ENCODE results near the gene AVP.
"Not testable (repeated sequence)": the region's sequence is repeated elsewhere in the genome, so short reads cannot be mapped to it uniquely, and the experiment has no call there.

The AVP gene

DNA sequence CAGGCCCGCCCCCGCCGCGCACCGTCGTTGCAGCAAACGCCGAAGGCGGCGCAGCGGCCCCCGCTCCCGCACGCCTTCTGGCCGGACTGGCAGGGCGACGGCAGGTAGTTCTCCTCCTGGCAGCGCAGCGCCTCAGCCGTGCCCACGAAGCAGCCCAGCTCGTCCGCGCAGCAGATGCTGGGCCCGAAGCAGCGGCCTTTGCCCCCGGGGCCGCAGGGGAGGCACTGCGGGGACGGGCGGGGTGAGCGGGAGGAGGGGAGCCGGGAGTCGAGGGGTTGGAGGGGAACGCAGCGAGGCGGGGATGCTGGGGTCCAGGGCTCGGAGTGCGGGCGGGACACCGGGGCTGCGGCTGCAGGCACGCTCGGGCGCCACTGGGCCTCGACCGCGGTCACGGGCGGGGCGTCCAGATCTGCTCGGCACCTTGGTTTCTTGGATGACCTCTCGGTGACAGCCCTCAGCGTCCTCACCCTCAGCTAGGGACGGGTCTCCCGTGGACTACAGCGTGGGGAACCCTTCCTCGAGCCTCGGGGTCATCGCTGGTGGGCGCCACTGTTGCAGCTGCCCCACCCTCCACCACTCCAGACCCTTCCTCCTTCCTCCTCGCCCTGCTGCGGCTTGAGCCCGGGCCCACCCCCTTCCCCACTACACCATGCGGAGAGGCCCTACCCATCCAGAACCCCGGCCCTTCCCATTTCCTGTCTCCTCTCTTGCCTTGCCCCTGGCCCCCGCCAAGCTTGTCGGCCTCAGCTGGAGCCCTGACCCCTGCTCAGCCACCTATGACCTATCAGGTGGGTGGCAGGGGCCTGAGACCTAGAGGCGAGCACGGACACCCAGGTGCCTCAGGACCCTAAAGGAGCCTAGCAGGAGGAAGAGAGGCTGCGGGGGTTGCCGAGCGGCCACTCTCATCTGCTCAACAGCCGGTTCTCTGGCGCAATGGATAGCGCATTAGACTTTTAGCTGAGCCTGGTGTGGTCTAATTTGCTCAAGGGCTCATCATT lies 1.3 kb downstream of the AVP start:
- no peak for DNase-seq

GRCh38 chr20:3082306-3082951 lies 2.1 kb downstream of the AVP start:
- DNase-seq: no peak

GRCh38 chr20:3081641-3082040 lies 2.9 kb downstream of the AVP start:
- DNase-seq: no peak

DNA sequence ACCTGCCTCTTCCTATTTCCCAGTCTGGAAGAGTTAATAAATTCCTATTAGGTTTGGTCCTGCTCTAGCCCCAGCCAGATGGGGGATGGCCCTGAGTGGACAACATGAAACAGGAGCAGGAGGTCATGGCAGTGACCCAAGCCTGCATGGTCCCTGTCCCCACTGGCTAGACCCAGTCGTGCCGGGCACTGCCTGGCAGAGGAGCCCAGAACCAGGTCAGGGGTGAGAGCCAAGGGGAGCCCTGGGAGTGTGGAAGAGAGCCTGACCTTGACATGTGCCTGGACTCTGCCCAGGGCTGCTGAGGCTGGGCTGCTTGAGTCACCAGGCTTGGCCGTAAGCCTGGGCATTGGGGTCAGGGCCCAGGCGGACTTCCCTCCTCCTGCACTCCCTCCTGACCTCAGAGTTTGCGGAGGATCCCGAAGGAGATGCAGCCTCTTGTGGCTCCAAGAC lies 3.6 kb downstream of the AVP start:
- DNase-seq: no peak

DNA sequence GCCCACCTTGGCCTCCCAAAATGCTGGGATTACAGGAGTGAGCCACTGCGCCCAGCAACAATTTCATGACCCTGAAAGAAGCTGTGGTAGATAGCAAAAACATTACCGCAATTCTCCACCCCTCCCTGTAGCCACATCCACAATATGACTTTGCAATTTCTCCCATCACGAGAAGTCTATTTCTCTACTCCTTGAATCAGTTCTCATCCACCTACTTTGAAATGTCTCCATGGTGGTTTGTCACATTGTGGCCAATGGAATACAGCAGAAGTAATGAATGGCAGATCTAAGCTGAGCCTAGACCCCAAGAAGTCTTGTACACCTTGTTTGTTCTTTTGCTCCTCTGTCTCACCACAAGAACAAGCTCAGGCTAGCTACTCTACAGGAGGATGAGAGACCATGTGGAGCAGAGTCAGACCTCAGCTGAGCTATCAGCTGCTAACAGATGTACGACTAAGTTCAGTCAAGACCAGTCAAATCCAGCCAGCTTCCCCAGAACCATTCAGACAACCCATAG lies 6.8 kb downstream of the AVP start:
- DNase-seq: no peak

DNA sequence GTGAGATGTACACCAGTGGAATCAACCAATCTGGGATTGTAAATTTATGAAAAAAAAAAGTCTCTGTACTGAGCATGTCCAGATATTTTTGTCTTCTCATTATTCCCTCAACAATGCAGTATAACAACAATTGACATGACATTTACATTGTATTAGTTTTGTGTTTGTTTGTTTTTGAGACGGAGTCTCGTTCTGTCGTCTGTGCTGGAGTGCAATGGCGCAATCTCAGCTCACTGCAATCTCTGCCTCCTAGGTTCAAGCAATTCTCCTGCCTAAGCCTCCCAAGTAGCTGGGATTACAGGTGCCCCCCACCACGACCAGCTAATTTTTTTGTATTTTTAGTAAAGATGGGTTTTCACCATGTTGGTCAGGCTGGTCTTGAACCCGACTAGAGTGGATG lies 9.2 kb downstream of the AVP start:
- not testable (repeated sequence) for DNase-seq

- DNase-seq: no peak
Measured at GRCh38 chr20:3074812-3075211, 9.7 kb downstream of the AVP start.

DNA sequence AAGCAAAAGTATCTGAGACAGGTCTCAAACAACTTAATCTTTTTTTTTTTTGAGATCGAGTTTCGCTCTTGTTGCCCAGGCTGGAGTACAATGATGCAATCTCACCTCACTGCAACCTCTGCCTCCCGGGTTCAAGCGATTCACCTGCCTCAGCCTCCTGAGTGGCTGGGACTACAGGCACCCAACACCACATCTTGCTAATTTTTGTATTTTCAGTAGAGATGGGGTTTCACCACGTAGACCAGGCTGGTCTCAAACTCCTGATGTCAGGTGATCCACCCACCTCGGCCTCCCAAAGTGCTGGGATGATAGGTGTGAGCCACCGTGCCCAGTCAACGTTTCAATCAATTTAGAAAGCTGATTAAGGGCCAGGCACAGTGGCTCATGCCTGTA lies 11.3 kb downstream of the AVP start:
- DNase-seq: not testable (repeated sequence)

DNA sequence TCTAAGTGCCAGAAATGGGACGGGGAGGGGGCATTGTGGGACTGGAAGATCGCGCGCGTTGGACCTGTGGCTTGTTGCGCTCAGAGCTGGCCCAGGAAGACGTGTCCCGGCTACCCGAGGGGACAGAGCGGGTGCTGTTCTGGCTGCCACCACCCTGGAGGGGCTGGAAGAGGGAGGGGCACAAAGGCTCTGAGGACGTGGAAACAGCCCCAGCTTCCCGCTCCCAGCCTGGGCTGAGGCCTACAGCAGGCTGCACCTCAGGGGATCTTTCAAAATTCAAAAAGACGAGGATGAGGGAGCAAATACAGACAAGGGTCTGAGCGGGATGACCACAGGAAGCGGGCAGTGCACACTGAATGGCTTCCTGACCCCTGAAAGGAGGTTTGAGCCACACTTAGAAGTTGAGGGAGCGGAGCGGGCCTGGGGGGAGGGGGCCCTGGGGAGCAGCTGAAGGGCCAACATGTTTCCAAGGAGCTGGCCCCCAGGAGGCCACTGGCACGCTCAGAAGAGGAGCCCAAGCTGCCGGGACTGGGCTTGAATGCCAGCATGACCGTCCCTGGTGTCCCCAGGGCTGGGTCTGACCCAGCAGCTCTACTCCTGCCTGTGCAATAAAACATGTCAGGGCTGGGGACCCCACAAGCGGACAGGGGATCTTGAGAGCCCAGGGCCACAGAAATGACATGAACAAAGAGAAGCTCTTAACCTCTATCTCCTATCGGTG lies 11.8 kb downstream of the AVP start:
- no peak for DNase-seq

DNA sequence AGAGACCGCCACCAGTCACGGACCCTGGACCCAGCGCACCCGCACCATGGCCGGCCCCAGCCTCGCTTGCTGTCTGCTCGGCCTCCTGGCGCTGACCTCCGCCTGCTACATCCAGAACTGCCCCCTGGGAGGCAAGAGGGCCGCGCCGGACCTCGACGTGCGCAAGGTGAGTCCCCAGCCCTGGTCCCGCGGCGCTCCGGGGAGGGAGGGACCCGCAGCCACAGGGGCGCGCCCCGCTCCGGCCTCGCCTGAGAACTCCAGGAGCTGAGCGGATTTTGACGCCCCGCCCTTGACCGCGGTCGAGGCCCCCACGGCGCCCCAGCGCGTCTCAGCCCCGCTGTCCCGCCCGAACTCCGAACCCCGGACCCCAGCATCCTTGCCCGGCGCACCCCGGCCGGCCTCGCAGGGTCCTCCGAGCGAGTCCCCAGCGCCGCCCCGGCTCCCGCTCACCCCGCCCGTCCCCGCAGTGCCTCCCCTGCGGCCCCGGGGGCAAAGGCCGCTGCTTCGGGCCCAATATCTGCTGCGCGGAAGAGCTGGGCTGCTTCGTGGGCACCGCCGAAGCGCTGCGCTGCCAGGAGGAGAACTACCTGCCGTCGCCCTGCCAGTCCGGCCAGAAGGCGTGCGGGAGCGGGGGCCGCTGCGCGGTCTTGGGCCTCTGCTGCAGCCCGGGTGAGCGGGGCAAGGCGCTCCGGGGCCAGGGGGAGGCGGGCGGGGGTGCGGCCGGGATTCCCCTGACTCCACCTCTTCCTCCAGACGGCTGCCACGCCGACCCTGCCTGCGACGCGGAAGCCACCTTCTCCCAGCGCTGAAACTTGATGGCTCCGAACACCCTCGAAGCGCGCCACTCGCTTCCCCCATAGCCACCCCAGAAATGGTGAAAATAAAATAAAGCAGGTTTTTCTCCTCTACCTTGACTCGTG lies 12.7 kb downstream of the AVP start, which contains the start of gene OXT:
Gene OXT (plus strand): TSS at position 11 of the 920 bp plus-strand sequence. CDS start 36 bp downstream, at position 47.
- DNase-seq: no peak

- no peak for DNase-seq
Measured at GRCh38 chr20:3071266-3071609, 13.3 kb downstream of the AVP start.

- DNase-seq: no peak
Measured at GRCh38 chr20:3070725-3071124, 13.8 kb downstream of the AVP start.

DNA sequence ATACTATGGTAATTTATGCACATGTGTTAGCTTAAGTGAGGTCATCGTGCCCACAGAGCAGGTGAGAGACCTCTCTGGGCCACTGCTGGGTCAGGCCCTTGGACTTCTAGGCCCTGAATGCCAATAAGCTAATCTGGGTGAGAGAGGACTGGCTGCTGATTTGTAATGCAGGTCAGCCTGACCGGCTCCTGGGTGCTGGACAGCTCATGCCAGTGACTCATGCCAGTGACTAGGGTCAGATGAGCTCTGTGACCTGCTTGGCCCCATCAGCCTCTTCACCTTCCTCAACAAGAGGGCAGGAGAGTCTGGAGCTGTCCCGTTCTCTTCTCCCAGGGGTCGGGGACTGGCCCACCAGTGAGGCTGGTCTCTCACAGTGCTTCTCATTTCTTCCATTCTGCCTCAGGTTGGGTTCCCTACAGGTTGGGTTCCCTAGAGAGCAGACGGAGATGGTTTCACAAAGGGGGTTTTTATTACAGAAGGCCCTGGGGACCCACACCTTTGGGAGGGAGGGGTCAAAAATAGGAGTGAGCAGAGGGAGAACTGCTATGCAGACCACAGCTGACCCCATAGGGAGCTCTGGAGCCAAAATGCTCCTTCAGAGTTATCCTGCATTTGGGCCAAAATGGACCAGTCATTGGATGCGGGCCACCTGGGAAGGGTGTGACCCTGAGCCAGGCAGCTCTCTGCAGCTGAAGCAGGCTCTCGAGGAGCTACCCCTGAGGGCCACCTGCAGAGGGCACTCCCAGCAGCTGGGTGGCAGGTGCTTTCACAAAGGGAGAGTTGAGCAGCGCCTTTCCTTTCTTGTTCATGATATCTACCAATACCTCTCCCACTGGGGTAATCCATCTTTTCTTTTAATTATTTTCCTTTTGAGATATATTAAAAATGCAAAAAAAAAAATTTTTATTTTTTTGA lies 15.3 kb downstream of the AVP start:
- DNase-seq: no peak

DNA sequence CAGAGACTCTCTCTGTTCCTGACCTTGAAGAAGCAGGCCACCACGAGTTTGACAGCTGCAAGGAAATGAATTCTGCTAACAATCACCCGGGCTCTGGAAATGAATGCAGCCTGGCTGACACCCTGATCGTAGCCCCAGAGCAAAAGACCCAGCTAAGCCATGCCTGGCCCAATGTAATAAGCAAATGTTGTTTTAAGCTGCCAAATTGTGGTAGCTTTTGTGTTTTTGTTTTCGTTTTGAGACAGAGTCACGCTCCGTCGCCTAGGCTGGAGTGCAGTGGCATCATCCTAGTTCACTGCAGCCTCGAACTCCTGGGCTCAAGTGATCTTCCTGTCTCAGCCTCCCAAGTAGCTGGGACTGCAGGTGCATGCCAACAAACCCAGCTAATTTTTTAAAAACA lies 16.4 kb downstream of the AVP start:
- no peak for DNase-seq

GRCh38 chr20:3067139-3068014 lies 17.1 kb downstream of the AVP start:
- DNase-seq: no peak

- not testable (repeated sequence) for DNase-seq
Measured at GRCh38 chr20:3064119-3064518, 20.4 kb downstream of the AVP start.

DNA sequence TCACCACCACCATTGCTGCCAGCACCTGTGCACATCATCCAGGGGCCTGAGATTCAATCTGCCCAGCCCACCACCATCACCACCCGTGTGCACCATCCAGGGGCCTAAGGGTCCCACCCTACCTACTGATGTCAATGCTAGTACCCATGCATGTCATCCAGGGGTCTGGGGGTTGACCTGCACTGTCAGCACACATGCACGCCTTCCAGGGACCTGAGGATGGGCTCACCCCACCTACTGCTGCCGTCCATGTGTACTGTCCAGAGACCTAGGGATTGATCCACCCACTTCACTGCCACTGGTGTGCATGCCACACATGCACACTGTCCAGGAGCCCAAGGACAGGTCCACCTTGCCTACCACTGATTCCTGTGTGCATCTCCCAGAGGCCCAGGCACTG lies 25.0 kb downstream of the AVP start:
- DNase-seq: no peak

DNA sequence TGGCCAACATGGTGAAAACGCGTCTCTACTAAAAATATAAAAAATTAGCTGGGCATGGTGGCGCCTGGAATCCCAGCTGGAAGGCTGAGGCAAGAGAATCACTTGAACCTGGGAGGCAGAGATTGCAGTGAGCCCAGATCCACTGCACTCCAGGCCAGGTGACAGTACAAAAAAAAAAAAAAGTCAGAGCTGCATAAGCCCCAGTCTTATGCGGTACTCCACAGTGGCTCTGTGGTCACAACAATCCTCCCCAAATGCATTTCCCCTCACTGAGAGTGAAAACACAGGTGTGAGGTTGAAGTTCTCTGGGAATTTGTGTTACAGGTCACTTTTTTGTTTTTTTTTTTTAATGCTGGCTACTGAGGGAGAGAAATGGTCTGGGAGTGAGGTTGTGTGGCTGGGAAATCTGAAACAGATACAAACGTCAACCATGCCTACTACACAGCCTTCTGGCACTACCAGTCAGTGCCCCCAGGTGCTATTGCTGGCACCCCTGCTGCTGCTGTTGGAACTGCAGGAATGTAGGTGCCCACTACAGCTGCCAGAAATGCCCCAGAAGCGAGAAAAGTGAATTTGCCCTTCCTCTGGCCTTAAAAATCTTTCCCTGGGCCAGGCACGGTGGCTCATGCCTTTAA lies 33.0 kb downstream of the AVP start:
- DNase-seq: no peak

Measured in NCI-H2029 treated with DMSO at 0.1 percent for 48 hours (cell line).